GM18867 (cell line): ENCODE data around the gene S1PR1.
"Not testable (repeated sequence)": the region's sequence is repeated elsewhere in the genome, so short reads cannot be mapped to it uniquely, and the experiment has no call there.

Source experiments
- ATAC-seq: cut with Tn5 transposase; IDR thresholded peaks from one replicate; pipeline ENCODE4 v1.9.1; 2021; ENCODE audit warnings: mild to moderate bottlenecking, moderate library complexity; ENCODE audit not compliant: unreplicated experiment

The S1PR1 gene

GRCh38 chr1:101236516-101237228, at the start of gene S1PR1:
Gene S1PR1, plus strand, starts transcription at chr1:101237019. Its CDS starts 1,966 bp downstream, at chr1:101238985.
- ATAC-seq = peak; percentile 24

- ATAC-seq = no peak
These were observed 49.5 kb upstream of the S1PR1 start for GRCh38 chr1:101187297-101187696.

DNA sequence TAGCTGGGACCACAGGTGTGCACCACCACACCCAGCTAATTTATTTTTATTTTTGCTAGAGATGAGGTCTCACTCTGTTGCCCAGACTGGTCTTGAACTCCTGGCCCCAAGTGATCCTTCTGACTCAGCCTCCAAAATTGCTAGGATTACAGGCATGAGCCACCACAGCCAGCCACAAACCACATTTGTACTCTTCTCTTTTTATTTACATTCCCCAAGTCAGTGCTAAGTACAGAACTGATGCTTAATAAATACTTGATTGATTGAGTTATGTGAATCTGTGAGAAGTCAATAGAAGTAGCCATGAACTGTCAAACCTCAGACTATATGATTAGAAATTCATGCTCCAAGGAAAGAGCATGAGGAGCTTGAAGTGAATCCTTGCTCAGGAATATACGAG, 48.5 kb upstream of the S1PR1 start:
- ATAC-seq = no peak

DNA sequence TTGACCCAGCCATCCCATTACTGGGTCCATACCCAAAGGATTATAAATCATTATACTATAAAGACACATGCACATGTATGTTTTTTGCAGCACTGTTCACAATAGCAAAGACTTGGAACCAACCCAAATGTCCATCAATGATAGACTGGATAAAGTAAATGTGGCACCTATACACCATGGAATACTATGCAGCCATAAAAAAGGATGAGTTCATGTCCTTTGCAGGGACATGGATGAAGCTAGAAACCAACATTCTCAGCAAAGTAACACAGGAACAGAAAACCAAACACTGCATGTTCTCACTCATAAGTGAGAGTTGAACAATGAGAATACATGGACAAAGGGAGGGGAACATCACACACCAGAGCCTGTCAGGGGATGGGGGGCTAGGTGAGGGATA, 47.9 kb upstream of the S1PR1 start:
- ATAC-seq = not testable (repeated sequence)

DNA sequence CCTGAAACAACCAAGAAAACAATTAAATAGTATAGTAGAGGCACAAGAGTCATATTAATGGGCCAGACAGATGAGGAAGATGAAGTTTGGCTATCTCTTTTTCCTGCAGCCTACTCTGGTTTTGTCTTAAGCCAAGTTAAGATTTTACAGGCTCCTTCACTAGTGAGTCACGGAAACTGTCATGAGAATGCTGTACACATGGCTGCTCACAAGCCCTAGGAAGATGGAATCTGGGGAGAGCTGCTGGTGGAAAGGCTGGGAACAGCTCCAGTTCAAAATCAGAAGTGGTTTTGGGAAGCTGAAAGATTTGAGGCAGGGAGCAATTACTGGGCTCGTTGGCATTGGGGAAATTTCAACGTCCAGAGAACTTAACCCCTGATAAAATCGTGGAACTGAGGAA, 46.4 kb upstream of the S1PR1 start:
- no peak for ATAC-seq

GRCh38 chr1:101191049-101191448, 45.8 kb upstream of the S1PR1 start:
- no peak for ATAC-seq

GRCh38 chr1:101193733-101194169, 43.1 kb upstream of the S1PR1 start:
- ATAC-seq = no peak

DNA sequence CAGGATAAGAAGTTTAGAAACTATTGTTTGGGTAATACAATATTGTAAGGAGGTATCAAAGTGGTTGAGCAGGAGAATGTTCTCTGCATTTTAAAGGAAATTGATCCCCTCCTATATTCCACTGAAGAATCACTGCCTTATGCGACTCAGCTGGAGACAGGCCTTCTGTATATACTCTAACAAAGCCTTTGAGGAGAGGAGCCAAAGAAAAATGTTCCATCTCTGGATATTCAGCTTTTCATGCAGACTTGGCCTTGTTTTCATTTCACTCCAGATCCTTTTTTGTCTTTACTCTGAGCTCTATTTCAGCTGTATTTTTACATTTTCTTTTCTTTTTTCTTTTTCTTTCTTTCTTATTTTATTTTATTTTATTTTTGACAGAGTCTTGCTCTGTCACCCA, 42.1 kb upstream of the S1PR1 start:
- no peak for ATAC-seq

DNA sequence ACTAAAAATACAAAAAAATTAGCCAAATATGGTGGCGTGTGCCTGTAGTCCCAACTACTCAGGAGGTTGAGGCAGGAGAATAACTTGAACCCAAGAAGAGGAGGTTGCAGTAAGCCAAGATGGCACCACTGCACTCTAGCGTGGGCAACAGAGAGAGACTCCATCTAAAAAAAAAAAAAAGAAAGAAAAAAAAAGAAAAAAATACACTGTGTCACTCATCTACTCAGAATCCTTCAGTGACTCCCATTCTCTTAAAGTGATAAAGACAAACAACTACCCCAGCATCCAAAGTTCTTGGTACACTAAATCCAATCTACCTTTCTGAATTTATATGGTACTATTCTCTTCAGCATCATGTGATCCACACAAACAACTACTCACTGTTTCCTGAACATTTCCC, 40.2 kb upstream of the S1PR1 start:
- no peak for ATAC-seq

DNA sequence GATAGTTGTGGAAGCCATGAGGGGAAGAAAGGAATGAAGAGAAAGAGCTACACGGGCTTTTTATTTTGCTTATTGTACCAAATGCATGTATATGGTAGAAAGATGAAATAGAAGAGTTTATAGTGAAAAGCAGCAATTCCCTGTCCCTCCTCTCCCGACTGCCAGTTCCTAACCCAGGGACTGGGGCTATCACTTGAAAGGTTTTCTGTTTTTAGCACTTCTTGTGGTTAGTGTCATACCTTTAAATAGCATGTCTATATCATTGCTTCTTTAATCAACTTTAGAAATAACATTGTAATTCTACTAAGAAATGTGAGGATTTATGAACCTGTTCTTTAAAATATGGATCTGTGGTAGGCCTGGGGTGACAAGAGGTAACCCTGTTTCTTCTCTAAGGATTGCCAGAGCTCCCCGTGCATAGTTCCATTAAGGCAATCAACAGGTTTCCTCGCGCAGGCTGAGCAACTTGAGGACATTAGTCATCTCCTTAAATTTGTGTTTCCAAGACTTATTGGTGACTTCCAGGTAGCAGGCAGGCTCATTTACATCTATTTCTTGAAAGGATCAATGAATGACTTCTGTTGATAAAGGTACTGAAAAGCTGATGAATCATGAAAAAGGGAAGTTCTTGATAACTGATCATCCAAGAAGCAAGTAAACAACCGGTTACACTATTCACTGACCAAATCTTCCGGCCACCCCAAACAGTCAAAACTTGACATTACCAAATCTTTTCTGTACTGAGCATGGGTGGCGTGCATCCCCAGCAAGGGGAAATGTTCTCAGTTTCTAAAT, 37.8 kb upstream of the S1PR1 start:
- peak; percentile 98 for ATAC-seq

GRCh38 chr1:101199637-101199982, 37.2 kb upstream of the S1PR1 start:
- no peak for ATAC-seq

DNA sequence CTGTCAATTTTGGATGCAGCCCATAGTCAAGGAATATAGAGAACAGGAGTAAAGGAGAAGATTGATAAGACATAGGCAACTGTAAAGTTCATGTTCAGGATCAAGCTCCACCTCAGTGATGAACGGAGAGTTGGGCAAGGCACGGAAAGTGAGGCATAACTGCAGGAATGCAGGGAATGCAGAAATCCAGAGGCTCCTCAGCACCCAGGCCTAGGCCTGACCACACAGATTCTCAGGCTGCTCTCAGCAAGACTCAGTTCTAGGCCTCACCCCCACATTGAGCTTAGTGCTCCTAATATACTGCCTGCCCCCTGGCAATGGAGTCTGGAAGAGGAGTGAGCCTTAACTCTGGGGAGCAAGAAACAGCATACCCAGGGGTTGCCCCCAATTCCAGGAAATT, 36.3 kb upstream of the S1PR1 start:
- no peak for ATAC-seq

- no peak for ATAC-seq
These were observed 32.8 kb upstream of the S1PR1 start for GRCh38 chr1:101203820-101204540.

GRCh38 chr1:101205457-101205856, 31.4 kb upstream of the S1PR1 start:
- ATAC-seq = no peak

DNA sequence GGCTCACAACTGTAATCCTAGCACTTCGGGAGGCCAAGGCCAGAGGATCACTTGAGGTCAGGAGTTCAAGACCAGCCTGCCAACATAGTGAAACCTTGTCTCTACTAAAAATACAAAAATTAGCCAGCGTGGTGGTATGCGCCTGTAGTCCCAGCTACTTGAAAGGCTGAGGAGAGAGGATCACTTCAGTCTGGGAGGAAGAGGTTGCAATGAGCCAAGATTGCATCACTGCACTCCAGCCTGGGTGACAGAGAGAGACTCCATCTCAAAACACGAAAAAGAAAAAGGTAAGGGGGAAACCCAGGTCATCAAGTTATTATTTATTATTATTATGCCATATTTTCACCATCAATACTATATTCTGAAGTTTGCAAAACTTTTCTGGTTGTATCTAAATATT, 30.7 kb upstream of the S1PR1 start:
- not testable (repeated sequence) for ATAC-seq

GRCh38 chr1:101207271-101207670, 29.5 kb upstream of the S1PR1 start:
- ATAC-seq = not testable (repeated sequence)

GRCh38 chr1:101207891-101208290, 28.9 kb upstream of the S1PR1 start:
- no peak for ATAC-seq

- no peak for ATAC-seq
These were observed 21.3 kb upstream of the S1PR1 start for GRCh38 chr1:101215363-101216011.

- ATAC-seq = no peak
These were observed 20.2 kb upstream of the S1PR1 start for GRCh38 chr1:101216623-101217022.

- ATAC-seq = no peak
These were observed 19.7 kb upstream of the S1PR1 start for GRCh38 chr1:101217148-101217547.

- ATAC-seq = not testable (repeated sequence)
These were observed 17.9 kb upstream of the S1PR1 start for GRCh38 chr1:101218968-101219367.
